Kidney (tissue), 14 donors: Measurements from ENCODE around the gene C1orf141. TPM values are rescaled to one million over a fixed set of nuclear protein-coding genes. Genes with fewer than 3 reads are reported as not detected.
"Not testable (repeated sequence)": the region's sequence is repeated elsewhere in the genome, so short reads cannot be mapped to it uniquely, and the experiment has no call there.

Experiments
- DNase-seq, 5 donors: peaks; one replicate each; pipeline ENCODE4 v3.0.0-alpha.2; 2013 to 2020
- FAIRE-seq: peaks from 2 replicates; lab custom pipeline; 2012; peaks lifted over from hg19 to GRCh38; lab: Jason Lieb, UNC
- H3K27ac ChIP-seq, 2 donors: one replicate each; pipeline ENCODE4 v1.7.0; 2013; ENCODE audit warnings: low read depth in 2 of 2, low read length in 2 of 2, inconsistent platforms in 1 of 2
- H3K27me3 ChIP-seq: one replicate; pipeline ENCODE4 v1.7.1; 2013; ENCODE audit warnings: low read length, inconsistent platforms; ENCODE audit not compliant: control insufficient read depth, insufficient read depth
- H3K36me3 ChIP-seq, 3 donors: one replicate each; pipeline versions ENCODE4 v1.7.0 to v1.7.1; 2013; ENCODE audit warnings: low read length in 3 of 3, control low read depth in 1 of 3, inconsistent platforms in 1 of 3; ENCODE audit not compliant: insufficient read depth in 3 of 3, control insufficient read depth in 2 of 3
- H3K4me1 ChIP-seq, 3 donors: one replicate each; pipeline versions ENCODE4 v1.7.0 to v1.7.1; 2013; ENCODE audit warnings: low read length in 3 of 3, inconsistent platforms in 1 of 3, low read depth in 1 of 3; ENCODE audit not compliant: control insufficient read depth in 2 of 3, insufficient read depth in 2 of 3
- H3K4me3 ChIP-seq, 3 donors: one replicate each; pipeline versions ENCODE4 v1.7.0 to v1.8.1; 2013; ENCODE audit warnings: low read length in 3 of 3, control low read depth in 1 of 3, inconsistent platforms in 1 of 3
- H3K9ac ChIP-seq, 3 donors: one replicate each; pipeline versions ENCODE4 v1.7.0 to v1.7.1; 2013; ENCODE audit warnings: low read length in 3 of 3, control low read depth in 1 of 3, inconsistent platforms in 1 of 3
- H3K9me3 ChIP-seq, 3 donors: one replicate each; pipeline versions ENCODE4 v1.7.0 to v1.7.1; 2013; ENCODE audit warnings: low read length in 3 of 3, control low read depth in 1 of 3, inconsistent platforms in 1 of 3; ENCODE audit not compliant: control insufficient read depth in 2 of 3, insufficient read depth in 1 of 3
- CTCF ChIP-seq: IDR thresholded peaks from 3 replicates; pipeline ENCODE4 v1.5.1; 2012; ENCODE audit warnings: mild to moderate bottlenecking, moderate library complexity, borderline replicate concordance; ENCODE audit not compliant: insufficient read depth; ENCODE audit errors: extremely low read depth
- intact Hi-C: fragments of 100-400 bp; cut with DNase I; formaldehyde crosslinking; loops from one replicate; pipeline ENCODE4 v1.11.1; 2022
- polyA plus RNA-seq: library from polyadenylated mRNA; stranded (reverse); fragments of 350-450 nt; fragmentation: Illumina TruSeq; extraction: RNeasy Lipid Tissue Mini Kit (QIAGEN cat#74804); gene quantifications from one replicate; pipeline ENCODE4 v1.2.3, GENCODE V29; 2014; ENCODE audit warnings: low read depth, low replicate concordance; ENCODE audit not compliant: insufficient read depth
- total RNA-seq: library from RNA; stranded (reverse); fragmentation: NEBNext Ultra II Directional; extraction: Animal tissue kit (Norgen Biotek cat#: 25700); gene quantifications from one replicate; pipeline ENCODE4 v1.2.1, GENCODE V29; 2021
- donor health status: control.
- donor health status: control.
- donor health status: control.
- donor health status: control.
- donor health status: control.
- donor health status: DM: yes; HTN: yes; CAD: no.
- donor health status: Normal renal cell carcinoma (clear cell type).

C1orf141 gene
- total and polyA plus RNA-seq, 2 donors from 2014 or later, result not detected

DNA sequence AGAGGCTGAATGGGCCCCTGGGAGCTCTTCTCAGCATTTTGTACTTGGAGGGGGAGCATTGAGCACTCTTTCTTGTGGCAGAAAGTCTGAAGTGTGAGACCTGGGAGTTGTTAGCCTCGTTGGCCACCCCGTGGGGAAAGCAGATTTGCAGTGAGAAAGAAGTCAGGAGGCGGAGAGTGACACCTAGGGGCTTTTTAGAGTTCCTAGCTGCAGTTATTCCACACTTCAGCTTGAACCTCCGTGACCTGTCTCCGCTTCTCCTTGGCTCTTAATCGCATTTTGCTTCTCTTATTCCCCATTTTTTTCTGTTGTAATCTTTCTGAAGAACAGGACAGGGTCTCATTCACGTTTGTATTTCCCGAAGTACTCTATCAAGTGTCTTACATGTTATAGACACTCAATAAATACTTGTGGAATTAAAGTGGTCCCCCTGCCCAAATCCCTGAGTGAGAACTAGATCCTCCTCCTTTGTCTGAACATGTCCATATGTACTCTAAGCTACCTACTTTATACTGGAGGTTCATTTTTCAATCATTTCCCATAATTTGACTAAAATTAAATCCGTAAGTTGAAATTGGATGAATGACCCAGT is 14.5 kb upstream of the C1orf141 start:
- Histone ChIP-seq H3K9ac (peak overlapping the region in 1 of 3 donors; percentile 38), H3K27me3 (no peaks in the 10 kb centered on the region), H3K4me1 (peaks cover 0 to 7% (median 4%) of the 10 kb centered on the region in 3 donors), H3K36me3 (no peaks in the 10 kb centered on the region), H3K27ac (no peak overlapping the region), H3K4me3 (peak overlapping the region in 1 of 3 donors; percentile 13), H3K9me3 (no peaks in the 10 kb centered on the region)
- DNase-seq (peak in 4 of 5 donors; percentile 70 to 89 (median 80)), FAIRE-seq (no peak)
- TF ChIP-seq CTCF, result peak; percentile 76
- intact Hi-C loops, result no loop called here

GRCh38 chr1:67148516-67149178 is 13.9 kb upstream of the C1orf141 start:
- Histone ChIP-seq H3K4me1 (peaks cover 0 to 7% (median 4%) of the 10 kb centered on the region in 3 donors), H3K27me3 (no peaks in the 10 kb centered on the region), H3K9me3 (no peaks in the 10 kb centered on the region), H3K27ac (no peak overlapping the region), H3K36me3 (no peaks in the 10 kb centered on the region), H3K4me3 (peak overlapping the region in 2 of 3 donors; percentile 11 to 13), H3K9ac (peak overlapping the region in 1 of 3 donors; percentile 38)
- no peak for TF ChIP-seq CTCF
- no peak for FAIRE-seq
- DNase-seq, result no peak
- intact Hi-C loops, result no loop called here

- H3K27me3 ChIP-seq, H3K36me3 ChIP-seq, intact Hi-C loops, H3K4me3 ChIP-seq, DNase-seq, FAIRE-seq, H3K27ac ChIP-seq, H3K9ac ChIP-seq, H3K4me1 ChIP-seq, H3K9me3 ChIP-seq: not testable (repeated sequence)
Measured at GRCh38 chr1:67147973-67148372, 13.2 kb upstream of the C1orf141 start.

DNA sequence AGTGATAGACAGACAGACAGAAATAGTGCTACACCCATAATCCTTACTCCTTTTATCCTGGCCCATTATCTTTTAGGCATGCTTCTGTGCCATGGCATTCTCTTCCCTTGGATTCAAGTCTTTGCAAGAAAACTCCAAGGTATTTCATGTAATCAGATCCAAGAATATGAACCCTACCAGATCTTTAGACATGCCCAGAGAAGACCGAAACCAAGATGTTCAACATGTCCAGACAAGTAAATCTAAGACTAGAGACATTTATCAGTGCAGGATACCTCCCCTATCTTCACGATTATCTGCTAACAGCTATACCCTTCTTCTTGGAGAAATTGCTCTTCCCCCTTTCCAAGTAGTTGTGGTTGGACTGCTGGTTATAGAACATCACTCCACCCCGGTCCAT is 11.8 kb upstream of the C1orf141 start:
- intact Hi-C loops, result no loop called here
- DNase-seq (no peak), FAIRE-seq (no peak)
- no peak overlapping the region for H3K4me3 ChIP-seq
- no peaks in the 10 kb centered on the region for H3K9me3 ChIP-seq
- H3K27me3 ChIP-seq, result no peaks in the 10 kb centered on the region
- peaks cover 0 to 7% (median 4%) of the 10 kb centered on the region in 3 donors for H3K4me1 ChIP-seq
- no peak overlapping the region for H3K27ac ChIP-seq
- no peak for TF ChIP-seq CTCF
- no peaks in the 10 kb centered on the region for H3K36me3 ChIP-seq
- no peak overlapping the region for H3K9ac ChIP-seq
